Stimulated activated CD8-positive, alpha-beta memory T cell treated with anti-CD3 and anti-CD28 coated beads, Interleukin-12 subunit alpha, Interleukin-12 subunit beta, amount 100 ng/mL, for 24 hours (primary cell): ENCODE data around the gene MGME1.
"Not testable (repeated sequence)": the region's sequence is repeated elsewhere in the genome, so short reads cannot be mapped to it uniquely, and the experiment has no call there.

Source experiments
- DNase-seq: peaks from one replicate; pipeline ENCODE4 v3.0.0-alpha.2; 2020; ENCODE audit errors: extremely low read depth

Gene MGME1

DNA sequence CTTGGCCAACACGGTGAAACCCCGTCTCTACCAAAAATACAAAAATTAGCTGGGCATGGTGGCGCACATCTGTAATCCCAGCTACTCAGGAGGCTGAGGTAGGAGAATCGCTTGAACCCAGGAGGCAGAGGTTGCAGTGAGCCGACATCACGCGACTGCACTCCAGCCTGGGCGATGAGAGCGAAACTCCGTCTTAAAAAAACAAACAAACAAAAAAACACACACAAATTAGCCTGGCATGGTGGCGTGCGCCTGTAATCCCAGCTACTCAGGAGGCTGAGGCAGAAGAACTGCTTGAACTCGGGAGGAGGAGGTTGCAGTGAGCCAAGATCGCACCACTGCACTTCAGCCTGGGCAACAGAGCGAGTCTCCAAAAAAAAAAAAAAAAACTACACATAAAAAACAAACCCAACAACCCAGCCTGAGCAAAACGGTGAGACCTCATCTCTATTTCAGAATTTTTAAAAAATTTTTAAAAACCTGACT is 8.4 kb upstream of the MGME1 start:
- not testable (repeated sequence) for DNase-seq

DNA sequence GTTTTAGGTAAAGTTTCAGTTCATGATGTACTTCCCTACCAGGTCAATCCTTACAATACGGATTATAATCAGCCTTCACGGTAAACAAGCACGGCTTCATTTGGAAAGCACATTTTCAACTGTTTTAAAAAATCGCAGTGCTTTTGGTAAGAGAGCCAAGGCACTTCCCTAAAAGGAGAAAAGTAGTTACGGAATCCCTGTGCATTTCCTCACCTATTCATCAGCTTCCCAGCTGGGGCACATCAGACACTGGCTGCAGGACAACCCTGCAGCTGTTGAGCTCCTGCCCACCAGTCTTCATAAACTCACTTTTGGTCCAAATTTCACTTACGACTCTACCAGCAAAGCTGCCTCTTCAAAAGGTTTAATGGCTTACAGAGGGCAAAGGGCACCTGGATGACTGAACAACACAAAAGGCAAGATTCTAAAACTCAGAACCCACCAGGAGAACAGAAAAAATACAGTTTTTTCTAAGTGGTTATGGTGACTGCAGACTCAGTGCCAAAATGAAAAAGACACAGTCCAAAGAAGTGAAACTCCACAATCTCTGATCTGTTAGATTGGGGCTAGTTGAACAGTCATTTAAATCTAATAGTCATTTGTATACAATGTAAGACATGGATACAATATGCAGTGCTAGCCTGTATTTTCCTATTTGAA is 7.8 kb upstream of the MGME1 start:
- DNase-seq = no peak

DNA sequence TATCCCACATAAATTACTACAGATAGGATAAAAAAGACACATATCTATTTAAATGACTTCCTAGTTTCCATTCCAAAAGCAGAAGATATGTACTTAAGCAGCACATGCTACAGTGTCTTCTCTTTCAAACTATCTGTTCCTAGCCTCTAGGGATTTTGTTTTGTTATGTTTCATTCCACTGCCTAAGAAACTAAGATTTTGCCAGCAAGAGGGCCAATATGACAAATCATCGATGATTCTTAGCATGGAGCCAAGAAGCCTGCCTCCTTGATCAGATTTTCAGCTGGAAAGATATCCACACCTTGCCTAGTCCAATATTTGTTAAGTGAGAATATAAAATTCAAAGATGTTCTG is 7.3 kb upstream of the MGME1 start:
- no peak for DNase-seq

DNA sequence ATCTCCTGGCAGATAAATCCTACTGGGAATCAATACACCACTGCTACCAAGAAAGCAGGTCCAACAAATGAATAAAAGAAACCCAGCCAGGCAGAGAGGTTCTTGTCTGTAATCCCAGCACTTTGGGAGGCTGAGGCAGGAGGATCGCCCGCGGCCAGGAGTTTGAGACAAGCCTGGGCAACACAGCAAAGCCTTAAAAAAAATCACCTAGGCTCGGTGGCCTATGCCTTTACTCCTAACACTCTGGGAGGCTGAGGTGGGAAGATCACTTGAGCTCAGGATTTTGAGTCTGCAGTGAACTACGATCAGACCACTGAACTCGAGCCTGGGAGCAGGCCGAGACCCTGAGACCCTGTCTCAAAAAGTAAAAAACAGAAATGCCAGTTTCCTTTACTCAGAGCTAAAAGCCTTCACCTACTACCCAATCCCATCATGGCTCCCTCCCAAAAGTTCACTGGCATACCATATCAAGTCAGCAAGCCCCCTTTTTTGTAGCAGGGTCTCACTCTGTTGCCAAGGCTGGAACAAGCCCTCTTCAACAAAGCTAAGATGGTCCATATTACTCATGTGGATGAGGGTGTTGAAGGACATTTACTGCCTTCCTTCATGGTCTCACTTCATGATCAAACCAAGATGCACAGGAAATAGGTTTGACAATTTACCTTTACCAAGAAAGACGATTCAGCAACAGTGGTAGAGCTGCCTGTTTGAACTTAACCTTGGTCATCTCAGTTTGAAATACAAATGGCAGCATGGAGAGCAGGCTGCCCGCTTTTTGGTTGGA is 5.5 kb upstream of the MGME1 start:
- no peak for DNase-seq

DNA sequence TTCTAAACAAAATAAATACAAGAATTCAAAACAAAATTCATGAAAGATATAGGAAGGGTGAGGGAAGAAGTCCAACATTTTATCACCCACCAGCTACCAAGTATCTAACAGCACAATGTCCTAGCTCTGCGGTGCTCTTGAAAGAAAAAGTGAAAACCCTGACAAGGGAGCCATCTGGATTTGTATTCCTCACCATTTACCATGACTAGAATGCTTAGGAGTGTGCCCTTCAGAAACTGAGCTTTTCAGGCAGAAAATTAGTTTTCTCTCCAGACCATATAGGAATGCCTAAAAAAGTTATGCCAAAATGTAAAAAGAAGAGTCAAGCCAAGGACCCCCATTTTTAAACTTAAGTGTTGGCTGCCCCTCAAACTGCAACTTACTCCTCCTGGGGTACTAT is 4.7 kb upstream of the MGME1 start:
- no peak for DNase-seq

DNA sequence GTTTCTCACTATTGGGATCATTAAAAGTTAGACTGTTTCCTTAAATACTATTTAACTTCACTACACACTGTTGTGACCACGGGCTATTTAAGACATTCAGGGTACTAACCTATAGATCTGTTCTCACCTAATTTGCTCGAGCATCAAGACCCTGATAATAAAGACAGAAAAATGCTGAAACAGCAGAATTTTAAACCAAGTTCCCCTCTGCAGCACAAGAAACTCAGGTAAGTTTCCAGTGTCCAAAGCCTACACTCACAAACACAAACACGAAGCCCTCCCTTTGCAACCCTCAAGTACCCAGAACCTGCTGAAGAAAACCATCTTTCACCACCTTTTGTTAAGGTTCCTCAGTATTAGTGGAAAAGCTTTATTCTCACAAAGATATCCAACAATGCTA is 4.2 kb upstream of the MGME1 start:
- no peak for DNase-seq

DNA sequence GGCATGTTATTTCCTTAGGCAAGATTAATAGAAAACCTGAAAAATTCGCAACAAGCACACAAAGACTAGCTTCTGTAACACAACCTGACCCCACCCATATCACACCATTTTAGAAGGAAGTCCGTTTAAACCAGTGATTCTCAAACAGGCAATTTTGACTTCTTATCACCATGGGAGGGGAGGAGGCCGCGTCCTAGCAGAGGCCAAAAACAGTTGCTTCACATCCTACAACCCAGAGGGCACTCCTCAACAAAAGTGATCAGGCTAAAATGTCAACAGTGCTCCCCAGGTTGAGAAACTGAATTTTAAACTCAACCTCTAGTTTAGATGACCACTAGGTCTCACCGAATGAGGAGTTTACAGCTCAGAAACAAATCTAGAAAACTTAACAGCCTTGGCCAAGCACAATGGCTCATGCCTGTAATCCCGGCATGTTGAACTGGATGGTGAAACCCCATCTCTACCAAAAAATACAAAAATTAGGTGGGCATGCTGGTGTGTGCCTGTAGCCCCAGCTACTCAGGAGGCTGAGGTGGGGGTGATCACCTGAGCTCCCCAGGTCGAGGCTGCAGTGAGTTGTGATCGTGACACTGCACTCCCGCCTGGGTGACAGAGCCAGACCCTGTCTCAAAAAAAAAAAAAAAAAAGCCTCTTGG is 3.6 kb upstream of the MGME1 start:
- no peak for DNase-seq

DNA sequence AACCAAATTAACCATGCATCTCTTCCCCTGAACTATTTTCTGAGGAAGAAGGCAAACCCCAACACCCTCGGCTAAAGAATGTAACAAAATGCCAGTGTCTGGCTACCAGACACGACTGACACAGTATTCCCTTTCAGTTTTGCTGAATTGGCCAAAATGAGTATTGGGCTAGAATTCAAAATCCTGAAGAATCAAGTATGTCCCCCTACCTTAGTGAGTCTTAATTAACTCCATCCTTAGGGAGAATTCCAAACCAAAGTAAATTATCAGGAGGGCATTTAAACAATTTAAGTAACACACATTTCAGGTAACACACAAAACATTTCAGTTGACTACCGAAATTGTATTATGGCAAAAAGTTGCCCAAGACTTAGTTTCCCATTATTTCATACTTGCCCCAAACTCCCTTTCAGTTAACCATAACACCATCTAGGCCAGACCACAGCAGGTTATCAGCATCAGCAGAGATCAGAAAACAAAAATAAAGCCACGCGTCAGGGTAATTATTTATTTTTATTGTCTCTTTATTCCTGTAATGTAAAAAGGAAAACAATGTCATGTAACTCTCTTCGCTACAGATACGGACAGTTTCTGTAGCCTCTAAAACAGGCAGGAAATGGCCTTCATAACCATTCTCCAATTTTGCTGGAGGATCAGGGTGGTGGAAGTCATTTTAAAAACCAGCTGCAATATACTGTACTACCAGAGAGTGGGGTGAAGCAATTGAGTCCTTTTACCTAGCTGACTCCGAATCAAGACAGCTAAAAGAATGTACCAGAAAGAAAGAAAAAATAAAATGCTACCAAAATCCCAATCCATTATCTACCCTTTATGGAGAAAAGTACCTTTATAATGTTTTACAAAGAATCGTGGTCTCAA is 2.1 kb upstream of the MGME1 start:
- no peak for DNase-seq

DNA sequence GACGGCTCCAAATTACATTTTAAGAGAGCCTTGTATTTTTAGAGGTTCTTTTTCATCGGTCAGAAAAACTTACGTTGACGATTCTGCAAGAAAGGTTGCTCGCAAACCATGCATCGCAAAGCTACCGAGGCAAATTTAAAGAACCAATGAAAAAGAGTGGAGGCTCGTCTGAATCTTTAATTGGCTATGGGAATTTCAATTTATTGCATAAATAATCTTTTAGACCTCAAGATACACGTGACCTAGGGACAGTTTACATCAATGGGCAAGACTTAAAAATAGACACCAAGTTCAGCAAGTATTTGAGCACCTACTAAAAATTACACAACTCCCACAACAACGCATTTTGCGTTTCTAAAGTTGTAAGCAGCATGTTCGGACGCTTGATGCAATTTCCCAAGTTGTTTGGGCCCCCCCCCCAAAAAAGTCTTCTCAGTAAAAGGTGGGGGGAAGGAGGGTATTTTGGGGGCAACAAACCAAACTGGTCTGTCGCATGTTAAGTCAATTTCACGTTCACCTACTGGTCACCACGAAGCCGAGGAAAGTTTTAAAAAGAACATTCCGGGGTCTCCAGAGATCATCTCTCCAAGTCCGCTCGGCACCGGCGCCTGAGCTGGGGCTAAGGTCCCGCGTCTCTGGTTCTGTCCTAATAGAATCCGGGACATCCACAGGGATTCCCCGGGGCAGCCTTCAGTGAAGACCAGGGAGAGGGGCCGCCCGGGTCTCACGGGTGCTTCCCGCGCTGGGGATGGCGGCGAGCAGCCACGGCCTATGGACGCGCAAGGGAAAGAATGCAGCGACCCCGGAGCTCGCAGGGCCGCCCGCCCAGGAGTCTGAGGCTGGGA is 1.1 kb upstream of the MGME1 start:
- no peak for DNase-seq

DNA sequence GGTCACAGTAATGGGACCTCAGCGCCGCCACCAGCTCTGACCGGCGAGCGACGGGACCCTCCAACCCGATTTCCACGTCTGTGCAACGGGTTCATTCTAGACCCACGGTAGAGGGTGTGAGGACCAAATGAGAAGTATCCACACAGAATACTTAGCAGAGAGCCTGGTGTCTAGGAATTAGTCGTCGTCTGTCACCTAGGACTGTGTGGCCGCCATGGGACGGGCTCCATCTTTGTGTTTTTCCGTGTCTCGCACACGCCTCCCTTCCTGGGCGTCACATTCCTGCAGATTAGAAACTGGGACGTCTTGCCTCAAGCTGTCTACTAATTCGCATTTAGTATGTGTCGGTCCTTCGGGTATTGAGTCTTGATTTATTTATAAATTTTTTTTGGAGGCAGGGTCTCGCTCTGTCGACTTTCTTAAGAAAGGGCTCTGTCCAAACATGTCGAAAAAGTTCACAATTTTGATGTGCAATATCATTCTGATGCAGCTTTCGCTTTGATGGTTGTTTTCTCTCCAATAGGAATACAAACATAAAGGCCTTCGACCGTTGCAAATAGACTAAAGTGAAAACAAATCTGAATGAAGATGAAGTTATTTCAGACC is 563 bp downstream of the MGME1 start:
- no peak for DNase-seq

DNA sequence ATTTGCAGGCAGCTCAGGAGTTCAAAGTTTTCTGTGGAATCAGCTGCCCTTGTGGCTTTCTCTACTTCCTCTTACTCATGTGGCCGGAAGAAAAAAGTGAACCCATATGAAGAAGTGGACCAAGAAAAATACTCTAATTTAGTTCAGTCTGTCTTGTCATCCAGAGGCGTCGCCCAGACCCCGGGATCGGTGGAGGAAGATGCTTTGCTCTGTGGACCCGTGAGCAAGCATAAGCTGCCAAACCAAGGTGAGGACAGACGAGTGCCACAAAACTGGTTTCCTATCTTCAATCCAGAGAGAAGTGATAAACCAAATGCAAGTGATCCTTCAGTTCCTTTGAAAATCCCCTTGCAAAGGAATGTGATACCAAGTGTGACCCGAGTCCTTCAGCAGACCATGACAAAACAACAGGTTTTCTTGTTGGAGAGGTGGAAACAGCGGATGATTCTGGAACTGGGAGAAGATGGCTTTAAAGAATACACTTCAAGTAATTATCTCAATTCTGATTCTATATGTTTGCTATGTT is 1.1 kb downstream of the MGME1 start:
- no peak for DNase-seq

DNA sequence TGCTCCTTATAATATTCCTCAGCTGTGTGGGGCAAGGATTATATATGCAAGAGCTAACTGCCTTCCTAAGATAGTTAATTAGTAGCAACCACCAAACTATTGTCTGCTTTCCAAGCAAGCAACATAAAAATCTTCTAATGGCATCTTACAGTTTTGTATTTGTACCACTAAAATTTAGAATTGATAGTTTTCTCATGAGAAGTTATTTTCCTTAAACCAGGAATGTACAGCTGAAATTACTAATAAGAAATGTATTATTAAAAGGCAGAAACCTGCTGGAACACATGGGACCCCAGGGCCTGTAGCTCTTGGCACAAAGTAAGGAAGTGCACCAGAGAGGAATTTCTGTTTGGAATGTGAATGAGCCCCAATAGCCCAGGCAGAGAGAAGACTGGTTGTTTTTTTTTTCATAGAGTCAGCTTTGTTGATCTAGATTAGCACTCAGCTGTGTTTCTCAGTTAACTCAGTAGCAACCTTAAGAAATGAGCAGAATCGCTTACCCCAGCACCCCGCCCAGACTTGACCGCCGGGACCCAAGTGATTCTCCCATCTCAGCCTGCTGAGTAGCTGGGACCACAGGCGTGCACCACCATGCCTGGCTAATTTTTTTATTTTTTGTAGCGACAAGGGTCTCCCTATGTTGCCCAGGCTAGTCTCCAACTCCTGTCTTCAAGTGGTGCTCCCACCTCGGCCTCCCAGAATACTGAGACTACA is 2.6 kb downstream of the MGME1 start:
- no peak for DNase-seq

DNA sequence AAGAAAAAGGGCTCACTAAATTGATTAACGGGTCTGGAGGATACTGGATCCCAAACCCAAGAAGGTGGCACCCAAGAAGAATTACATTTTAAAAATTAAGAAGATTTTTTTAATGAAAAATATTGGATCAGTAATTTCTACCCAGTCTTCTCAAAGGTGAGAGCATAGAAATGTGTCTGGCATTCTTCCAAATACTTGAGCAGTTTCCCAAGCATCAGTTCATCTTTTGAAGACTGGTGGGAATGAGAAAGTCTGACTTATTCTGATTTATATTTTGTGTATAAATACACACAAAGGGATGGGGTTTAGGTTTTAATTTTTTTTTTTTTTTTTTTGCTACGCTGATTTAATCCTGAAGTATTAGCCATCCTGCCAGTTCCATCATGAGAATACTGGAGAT is 3.3 kb downstream of the MGME1 start:
- DNase-seq = no peak

DNA sequence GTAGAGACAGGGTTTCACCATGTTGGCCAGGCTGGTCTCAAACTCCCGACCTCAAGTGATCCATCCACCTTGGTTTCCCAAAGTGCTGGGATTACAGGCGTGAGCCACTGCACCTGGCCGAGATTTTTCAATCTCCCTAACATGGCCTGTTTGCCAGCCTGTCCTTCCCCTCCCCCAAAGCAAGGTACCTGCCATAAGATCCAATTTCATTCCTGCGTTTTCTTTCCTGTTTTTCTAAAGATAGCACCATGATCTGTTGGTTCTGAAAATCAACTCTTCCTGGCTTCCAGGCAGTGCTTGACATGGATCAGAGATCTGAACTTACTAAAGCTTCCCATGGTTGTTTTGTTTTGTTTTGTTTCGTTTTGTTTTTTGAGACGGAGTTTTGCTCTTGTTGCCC is 7.5 kb downstream of the MGME1 start:
- no peak for DNase-seq

DNA sequence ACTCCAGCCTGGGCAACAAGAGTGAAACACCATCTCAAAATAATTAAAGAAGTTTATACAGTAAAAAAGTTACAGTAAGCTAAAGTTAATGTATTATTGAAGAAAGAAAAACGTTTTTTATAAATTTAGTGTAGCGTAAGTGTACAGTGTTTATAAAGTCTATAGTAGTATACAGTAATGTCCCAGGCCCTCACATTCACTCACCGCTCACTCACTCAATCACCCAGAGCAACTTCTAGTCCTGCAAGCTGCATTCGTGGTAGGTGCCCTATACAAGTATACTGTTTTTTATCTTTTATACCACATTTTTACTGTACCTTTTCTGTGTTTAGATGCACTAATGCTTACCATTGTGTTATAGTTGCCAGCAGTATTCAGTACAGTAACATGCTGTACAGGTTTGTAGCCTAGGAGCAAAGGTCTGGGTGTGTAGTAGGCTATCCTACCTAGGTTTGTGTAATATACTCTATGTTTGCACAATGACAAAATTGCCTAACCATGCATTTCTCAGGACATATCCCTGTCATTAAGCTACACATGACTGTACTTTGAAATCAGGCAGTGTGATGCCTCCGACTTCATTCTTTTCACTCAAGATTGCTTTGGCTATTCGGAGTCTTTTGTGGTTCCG is 16.7 kb downstream of the MGME1 start:
- DNase-seq = no peak

DNA sequence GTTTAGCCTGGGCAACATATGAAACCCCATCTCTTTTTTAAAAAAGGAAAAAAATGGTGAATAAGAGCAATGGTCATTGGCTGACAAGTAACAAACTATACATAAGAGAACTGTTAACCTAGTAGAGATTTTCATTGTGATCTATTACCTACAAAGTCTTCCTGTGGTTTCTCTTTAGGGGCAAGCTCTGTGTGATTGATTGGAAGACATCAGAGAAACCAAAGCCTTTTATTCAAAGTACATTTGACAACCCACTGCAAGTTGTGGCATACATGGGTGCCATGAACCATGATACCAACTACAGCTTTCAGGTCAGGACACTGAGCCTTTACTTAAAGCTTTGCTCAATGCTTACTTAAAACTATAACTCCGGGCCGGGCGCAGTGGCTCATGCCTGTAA is 19.2 kb downstream of the MGME1 start:
- no peak for DNase-seq

DNA sequence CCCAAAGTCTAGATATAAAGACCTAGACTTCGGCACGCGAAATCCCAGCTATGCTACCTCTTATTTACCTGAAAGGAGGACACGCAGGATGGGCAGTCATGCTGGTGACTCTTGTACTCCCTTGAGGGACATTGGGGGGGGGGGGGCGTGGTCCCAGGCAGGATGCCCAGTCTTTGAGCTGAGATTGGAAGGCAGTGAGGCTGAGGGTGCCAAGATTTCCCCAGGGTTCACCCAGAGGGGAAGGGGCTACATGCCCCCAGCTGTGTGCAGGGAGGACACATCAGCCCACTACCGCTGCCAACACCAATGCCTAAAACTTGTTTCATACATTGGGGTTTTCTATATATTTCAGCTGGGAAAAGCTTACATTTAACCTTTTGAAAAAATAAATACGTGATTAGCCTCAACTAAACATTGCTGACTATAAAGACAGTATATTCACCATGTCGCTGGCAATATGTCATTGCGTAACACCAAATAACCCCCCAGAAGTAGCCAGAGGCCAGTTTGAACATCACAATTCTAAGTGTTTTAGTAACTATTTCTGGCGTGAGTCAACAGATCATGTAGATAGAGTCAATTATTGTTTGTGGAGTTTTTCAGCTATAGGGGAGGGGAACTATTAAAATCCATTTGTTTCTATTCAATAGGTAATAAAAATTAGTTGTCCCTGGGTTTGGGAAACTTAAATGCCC is 21.6 kb downstream of the MGME1 start:
- no peak for DNase-seq

DNA sequence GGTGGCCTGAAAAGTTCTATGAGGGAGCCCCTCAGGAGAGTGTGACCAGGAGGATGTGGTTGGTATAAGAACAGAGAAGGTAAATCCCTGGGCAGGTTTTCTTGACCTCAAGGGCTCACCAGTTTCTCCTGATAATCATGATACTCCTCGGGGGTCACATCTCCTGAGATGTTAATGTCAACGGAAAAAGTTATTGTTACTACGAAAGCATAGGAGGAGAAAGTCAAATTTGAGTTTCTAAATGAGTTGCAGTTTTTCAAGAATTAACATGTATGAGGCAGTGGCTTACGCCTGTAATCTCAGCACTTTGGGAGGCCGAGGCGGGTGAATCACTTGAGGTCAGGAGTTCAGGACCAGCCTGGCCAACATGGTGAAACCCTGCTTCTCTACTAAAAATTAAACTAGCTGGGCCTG is 23.4 kb downstream of the MGME1 start:
- no peak for DNase-seq
